Amniotic epithelial cell (primary cell): ENCODE data around the gene ACAT1.
"Not testable (repeated sequence)": the region's sequence is repeated elsewhere in the genome, so short reads cannot be mapped to it uniquely, and the experiment has no call there.

Source experiments
- DNase-seq: peaks from one replicate; pipeline ENCODE4 v3.0.0-alpha.2; 2010; ENCODE audit warnings: low read depth

The ACAT1 gene

DNA sequence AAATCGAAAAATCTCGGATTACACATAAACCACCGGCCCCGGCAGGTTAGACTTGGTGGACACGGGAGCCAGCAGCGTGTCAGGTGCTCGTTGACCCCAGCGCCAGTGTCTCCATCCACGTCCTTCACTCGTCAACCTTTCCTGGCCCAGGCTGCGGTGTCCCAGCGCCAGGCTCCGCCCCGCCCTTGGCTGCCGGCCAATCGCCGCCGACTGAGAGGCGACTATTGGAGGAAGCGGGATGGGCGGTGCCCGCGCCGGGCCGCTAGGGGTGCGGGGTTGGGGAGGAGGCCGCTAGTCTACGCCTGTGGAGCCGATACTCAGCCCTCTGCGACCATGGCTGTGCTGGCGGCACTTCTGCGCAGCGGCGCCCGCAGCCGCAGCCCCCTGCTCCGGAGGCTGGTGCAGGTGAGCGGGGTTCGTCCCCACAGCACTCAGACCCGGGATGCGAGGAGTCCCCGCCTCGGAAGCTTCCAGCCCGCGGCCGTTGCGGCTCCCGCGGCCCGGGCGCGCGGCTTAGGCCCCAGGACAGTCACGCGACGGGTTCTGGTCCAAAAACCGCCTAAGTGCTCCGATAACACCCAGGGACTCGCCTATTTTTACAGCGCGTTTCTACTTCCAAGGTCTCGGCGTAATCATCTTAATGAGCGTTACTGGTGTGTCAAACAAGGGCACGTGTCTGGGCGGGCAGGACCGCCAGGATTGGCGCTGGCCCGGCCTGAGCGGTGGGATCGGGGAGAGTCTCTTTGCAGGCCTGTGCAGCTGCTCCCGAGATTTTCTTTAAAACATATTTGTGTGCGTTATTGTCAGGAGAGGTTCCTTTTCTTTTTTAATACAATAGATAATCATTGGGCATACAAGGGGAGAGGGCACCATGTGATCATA, at the start of gene ACAT1:
TSS of gene ACAT1 (plus strand) at position 294 of the 882 bp plus-strand sequence. CDS start at position 334, 40 bp downstream.
- DNase-seq = peak; percentile 76

DNA sequence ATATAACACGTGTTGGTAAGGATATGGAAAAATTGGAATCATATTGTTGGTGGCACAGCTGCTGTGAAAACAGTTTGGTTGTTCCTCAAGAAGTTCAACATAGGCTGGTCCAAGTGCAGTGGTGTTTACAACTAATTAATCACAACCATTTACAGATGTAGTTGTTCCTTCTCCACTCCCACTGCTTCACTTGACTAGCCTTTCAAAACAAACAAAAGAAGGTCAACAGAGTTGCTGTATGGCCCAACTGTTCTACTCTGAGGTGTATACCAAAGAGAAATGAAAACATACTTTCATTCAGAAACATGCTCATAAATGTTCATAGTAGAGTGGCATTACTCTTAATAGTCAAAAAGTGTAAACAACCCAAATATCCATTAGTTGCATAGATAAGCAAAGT, 36.6 kb upstream of the ACAT1 start:
- no peak for DNase-seq

DNA sequence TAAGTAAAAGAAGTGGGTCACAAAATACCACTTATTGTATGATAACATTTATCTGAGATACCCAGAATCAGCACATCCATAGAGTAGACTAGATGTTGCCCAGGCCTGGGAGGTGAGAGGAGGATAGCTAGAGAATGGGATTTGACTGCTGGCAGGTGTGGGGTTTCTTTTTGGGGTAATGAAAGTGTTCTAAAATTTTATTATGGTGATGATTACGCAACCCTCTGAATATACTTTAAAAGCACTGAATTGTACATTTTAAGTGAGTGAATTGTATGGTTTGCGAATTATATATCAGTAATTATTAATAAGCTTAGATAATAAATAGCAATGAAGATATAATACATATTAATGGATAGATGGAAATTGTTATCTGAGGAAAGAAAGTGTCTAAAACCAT, 35.7 kb upstream of the ACAT1 start:
- DNase-seq = no peak

DNA sequence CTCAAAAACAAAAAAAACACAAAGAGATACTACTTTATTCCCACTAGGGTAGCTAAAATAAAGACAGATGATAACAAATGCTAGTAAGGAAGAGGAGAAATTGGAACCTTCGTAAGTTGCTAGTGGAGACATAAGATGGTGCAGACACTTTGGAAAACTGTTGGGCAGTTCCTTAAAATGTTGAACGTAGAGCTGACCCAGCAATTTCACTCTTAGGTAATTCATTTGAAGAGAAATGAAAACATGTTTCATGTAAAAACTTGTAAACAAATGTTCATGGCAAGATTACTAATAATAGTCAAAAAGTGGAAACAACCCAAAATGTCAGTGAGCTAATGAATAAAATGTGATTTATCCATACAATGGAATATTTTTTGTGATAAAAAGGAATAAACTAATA, 29.2 kb upstream of the ACAT1 start:
- no peak for DNase-seq

DNA sequence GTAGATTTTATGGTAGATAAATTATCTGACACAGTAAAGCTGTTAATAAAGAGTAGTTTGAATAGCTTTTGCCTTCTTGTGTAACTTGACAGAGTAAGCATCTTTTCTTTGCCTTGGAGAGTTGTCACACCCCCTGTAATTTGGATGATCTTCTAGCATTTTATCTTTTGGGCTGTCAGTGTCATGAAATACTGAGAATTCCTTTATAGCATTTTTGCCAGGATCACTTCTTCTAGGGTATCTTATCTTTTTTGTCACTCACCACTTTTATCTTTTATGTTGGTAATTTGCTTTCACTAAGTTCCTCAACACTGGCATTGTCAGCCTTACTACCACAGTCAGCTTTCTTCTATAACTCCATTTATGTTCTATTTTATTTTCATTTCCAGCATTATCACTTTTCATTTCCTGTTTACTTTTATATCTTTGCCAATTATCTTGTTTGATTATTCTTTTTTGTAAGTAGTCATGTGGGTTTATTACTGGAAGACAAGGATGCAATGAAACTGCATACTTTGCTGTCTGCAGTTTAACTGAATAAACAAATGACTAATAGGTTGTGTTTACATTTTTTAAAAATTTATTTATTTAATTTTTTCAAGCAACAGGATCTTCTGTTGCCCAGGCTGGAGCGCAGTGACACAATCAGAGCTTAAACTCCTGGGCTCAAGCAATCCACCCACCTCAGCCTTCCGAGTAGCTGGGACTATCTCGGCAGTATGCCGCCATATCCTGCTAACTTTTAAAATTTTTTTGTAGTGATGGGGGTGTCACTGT, 28.1 kb upstream of the ACAT1 start:
- peak; percentile 33 for DNase-seq

DNA sequence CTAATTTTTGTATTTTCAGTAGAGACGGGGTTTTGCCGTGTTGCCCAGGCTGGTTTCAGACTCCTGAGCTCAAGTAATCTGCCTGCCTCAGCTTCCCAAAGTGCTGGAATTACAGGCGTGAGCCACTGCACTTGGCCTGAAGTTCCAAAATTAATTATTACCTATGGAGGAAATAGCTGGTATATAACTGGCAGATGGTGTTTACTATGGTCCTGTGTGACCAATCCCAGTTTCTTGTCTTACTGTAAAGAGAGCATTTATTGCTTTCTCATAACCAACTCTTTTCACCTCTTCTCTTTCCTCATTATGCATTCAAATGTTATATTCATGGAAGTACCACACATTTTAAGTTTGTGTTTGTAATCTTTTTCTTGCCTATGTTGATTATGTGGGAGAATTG, 24.2 kb upstream of the ACAT1 start:
- no peak for DNase-seq

DNA sequence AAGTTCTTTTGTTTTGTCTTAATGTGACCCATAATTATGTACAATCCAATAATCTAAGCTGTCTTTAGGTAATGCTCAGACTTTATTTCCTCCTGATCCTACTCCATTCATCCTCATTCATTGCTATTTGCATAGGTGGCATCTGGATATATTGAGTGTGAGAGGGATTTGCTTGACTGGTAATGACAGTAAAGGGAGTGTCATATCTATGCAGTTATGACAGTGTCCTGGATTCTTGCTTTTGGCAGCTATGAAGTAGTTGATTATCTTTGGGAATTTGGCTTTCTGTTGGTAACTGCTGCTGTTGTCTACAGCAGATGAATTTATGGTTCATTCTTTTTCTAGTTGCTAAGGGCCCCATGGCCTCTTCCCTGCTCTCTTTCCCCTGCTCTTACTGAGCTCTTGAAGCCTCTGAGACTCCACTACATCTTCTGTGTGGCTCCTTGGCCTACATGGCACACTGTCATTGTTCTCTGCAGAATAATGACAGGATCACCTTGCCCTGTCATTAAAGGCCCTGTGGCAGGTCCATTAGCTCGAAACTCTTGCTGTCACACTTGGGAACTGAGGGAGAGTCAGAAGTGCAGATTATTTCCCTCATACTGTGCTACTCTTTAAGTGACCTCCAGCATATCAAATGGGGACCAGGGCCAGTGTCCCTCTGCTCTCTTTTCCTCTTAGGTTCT, 20.1 kb upstream of the ACAT1 start:
- no peak for DNase-seq

DNA sequence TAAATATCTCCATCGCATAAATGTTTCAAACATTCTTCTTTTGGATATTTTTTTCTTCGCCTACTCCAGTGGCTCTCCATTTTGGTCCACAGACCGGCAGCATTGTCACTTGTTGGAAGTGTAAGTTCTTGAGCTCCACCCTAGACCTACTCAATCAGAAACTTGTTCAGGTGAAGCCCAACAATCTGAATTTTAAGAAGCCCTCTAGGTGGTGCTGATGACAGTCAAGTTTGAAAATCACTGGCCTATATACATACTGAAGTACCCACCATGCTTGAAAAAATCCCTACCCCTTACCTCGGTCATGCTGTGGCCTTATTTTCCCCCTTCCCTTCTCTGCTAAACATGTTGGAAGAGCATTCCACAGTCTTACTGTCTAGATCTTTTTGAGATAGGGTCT, 10.2 kb upstream of the ACAT1 start:
- no peak for DNase-seq

DNA sequence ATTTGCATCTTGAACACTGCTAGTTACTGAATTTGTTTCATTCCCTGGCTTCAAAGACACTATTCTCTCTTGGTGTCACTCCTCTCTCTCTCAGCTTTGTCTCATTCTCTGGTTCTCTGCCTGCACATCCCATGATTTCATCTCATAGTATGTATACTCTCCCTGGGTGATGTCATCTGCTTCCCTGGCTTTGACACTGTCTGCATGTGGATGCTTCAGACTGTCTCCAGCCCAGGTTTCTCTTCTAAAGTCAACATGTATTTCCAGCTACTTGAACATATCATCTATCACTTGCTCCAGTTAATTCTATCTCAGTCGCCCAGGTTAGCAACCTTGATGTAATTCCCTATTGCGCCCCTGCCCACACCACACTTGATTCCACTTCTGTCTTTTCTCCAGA, 9.3 kb upstream of the ACAT1 start:
- peak; percentile 21 for DNase-seq

DNA sequence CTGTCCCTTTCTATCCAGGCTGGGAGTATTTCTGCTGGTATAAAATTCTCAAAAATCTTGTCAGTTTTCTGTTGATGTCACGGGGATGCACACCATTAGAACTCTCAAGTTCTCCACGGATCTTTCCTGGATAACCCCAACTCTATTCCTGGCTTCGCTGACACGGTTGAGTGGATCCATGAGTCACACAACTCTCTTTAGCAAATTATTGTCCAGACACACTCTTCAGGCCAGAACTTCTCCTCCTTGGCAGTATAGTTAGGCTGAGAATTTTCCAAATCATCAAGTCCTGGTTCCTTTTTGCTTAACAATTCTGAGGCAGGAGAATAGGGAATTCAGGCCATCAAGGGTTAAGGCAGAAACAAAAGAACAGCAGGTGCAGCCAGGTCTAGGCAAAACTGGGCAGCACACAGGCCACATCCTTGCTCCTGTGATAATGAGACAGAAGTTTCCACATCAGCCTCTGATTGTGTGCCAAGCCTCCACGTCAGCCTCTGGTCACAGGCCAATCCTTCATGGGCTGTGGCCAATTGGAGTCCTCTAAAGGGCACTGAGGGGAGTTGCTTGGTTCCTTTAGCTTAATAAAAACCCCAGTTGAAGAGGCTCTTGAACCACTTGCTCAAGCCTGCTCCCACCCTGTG, 5.7 kb upstream of the ACAT1 start:
- peak; percentile 72 for DNase-seq

DNA sequence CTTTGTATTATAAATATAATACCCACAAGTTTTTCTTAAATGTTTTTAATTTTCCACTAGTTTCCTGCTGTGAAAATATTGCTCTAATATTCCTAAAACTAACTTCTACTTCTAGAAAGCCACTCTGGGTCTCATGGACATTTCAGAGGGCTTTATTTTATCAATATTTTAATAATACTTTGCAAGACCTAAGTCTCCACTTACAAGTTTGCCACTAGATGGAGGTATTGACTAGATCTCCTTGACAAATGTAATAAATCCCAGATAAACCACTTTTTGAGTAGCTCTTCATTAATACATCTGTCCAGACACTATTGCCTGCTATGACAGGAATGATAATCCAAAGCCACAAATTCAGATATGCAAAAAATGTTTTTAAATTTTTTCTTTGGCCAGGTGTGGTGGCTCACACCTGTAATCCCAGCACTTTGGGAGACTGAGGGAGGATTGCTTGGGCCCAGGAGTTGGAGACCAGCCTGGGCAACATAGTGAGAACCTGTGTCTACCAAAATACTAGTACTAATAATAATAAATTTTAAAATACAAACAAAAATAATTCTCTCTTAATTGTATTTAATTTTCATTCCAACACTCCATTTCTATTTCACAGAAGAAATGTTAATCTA, 3.5 kb upstream of the ACAT1 start:
- DNase-seq = peak; percentile 69

DNA sequence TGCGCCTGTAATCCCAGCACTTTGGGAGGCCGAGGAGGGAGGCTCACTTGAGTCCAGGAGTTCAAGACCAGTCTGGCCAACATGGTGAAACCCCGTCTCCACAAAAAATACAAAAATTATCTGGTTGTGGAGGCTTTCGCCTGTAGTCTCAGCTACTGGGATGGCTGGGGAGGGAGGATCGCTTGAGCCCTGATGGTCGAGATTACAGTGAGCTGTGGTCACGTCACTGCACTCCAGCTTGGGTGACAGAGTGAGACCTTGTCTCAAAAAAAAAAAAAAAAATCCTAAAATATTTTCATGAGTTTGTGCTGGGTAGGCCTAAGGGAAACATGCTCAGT, 462 bp upstream of the ACAT1 start:
- DNase-seq = not testable (repeated sequence)

DNA sequence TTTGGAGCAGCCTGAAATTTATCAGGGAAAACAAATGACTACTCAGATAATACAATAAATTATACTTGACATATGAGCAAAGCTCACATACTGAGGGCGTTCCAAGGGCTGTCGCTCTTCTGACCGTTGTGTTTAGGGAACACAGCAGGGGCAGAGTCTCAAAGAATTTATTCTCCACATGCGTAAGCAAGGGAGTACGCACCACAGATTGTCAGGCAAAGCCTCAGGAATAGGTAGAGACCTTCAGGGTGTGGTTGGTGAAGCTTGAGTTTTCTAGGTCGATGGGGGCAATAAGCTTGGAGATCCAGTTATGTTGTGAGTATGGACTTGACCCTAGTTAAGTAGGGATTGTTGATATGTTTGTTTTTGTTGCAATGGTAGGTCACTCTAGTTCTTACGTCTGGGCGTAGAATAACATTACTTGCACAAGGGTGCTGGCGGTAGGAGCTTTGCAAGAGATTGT, 830 bp downstream of the ACAT1 start:
- DNase-seq = peak; percentile 23

DNA sequence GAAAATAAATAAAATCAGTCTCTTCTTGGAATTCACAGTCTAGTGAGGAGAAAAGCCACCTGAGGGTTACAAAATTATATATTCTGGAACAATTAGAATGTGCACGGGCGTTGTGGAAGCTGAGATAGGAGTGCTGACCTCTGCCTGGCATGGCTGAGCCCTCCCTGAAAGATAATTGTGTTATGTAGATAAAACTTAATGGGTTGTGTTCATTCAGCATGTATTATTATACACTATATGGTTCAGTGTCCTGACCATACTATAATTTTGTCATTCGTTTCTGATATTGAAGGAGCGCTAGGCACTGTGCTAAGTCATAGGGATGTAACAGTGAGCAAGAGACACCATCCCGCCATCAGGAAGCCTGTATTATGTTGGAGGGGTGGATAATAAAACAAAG, 3.7 kb downstream of the ACAT1 start:
- DNase-seq = no peak

DNA sequence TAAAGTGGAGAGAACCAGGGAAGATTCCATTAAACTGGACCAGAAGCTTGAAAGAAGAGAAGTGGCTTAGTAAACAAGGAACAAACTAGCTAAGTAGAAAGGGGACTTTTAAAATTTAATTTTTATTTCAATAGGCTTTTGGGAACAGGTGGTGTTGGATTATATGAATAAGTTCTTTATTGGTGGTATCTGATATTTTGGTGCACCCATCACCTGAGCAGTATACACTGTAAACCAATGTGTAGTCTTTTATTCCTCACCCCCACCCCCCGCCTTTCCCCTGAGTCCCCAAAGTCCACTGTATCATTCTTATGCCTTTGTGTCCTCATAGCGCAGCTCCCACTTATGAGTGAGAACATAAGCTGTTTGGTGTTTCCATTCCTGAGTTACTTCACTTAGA, 7.4 kb downstream of the ACAT1 start:
- DNase-seq = no peak

DNA sequence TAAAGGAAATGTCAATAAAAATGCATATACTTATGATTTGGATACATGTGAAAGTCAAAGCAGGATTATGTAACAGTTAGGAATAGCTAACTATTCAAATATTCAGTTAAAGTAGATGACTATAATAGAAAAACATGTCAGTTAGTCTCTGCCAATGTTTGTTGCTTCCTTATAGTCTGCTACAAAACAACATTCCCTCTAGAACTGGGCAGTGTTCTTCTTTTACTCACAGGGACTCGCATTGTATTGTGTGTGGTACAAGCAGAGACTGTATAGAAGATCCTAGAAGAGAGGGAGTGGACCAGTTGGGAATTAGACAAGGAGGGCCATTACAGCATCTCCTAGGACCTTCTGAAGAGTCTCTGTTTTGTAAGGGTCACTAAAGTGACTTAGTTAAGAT, 10.6 kb downstream of the ACAT1 start:
- peak; percentile 21 for DNase-seq

DNA sequence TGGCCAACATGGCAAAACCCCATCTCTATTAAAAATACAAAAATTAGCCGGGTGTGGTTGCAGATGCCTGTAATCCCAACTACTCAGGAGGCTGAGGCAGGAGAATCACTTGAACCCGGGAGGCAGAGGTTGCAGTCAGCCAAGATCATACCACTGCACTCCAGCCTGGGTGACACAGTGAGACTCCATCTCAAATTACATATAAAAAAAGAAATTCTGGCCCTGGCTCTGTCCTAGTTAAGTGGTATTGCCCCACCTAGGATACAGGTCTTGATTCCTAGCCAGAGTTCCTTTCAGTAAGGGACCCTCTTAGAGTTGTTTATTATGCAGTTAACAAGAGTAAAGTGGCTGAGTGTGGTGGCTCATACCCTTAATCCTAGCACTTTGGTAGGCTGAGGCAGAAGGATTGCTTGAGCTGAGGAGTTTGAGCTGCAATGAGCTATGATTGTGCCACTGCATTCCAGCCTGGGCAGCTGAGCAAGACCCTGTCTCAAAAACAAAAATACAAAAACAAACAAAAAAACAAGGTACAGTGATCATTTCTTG, 11.7 kb downstream of the ACAT1 start:
- peak; percentile 6 for DNase-seq

DNA sequence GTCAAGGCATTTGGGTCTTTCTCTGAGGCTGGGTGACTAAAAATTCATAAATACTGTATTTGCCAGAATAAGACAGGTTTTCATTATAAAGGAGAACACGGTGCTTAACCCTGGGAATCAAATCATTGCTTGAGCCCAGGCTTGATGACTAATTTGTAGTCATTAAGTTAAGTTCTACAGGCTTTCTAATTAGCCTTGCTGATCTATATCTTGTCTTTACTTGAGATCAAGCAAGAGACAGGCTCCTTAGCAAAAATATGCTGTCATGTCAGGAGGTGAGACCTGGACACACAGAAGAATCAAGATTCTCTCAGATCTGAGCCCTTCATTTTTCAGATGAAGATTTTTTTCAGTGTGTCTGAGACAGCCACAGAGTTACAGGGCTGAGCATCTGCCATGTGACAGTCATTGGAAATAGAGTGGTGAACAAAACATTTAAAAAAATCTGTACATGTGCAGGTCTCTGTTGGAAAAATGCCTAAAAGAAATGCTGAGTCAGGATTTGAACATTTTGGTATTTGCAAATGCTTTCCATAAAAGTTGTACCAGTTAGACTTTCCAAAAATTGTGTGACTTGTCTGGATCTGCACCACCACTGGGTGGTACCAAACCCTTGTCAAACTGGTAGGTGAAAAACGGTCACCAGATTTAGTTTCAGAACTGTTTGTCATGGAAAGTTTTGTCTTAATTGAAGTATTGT, 14.6 kb downstream of the ACAT1 start:
- peak; percentile 16 for DNase-seq

DNA sequence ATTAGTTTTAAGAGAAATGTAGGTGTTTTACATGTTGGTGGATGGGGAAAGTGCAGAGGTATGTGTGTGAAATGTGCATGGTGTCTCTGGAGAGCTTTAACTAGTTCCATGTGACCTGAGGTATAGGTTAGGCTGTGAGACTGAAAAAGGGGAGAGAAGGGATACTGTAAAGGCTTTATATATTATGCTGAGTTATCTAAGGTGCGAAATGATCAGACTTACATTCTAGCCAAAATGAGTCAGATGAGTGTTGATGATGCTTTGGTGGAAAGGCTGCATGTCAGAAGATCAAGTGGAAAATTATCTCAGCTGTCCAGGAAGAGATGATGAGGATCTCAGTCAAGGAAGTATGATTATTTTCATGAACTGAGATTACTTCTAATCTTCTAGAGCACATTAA, 15.8 kb downstream of the ACAT1 start:
- no peak for DNase-seq

DNA sequence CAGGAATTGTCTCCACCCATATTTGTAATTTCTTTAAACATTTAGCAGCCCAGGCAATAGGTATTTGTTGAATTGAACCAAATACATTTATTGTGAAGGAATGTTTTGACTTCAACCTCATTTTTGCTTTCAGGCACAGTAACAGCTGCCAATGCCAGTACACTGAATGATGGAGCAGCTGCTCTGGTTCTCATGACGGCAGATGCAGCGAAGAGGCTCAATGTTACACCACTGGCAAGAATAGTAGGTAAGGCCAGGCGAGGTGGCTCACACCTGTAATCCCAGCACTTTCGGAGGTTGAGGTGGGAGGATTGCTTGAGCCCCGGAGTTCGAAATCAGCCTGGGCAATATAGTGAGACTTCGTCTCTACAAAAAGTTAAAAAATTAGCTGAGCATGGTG, 20.9 kb downstream of the ACAT1 start:
- DNase-seq = no peak

DNA sequence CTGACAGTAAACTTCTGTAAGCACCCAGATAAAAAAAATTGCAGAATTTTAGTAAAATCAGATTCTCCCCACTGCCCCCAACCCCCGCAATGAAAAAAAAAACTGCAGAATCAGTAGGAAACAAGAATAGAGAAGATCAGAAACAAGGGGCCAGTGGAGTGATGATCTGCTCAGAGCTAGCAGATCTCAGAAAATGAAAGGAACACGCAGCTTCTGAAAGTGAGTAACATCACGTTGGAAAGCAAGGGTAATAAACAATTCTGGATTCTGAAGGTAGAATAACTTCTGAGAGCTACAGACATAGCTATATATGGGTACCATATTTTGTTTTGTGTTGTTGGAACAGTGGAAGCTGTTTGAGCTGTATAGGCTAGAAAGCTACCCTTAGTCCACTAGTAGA, 23.2 kb downstream of the ACAT1 start:
- no peak for DNase-seq
